Effector memory CD4-positive, alpha-beta T cell (primary cell): ENCODE data around the gene PAK5.

Source experiments
- DNase-seq, 3 donors: peaks; one replicate each; pipeline ENCODE4 v3.0.0-alpha.2; 2020
- H3K27ac ChIP-seq: 2 replicates; pipeline ENCODE4 v1.7.0; 2013; ENCODE audit warnings: mild to moderate bottlenecking, low read length, moderate library complexity; ENCODE audit not compliant: insufficient read depth, poor library complexity, severe bottlenecking
- H3K27me3 ChIP-seq: replicated peaks from 2 replicates; pipeline ENCODE4 v1.7.0; 2013; ENCODE audit warnings: mild to moderate bottlenecking, low read length; ENCODE audit not compliant: insufficient read depth, control insufficient read depth, poor library complexity, severe bottlenecking
- H3K36me3 ChIP-seq: 2 replicates; pipeline ENCODE4 v1.7.0; 2013; ENCODE audit warnings: mild to moderate bottlenecking, low read length, moderate library complexity; ENCODE audit not compliant: control insufficient read depth, insufficient read depth
- H3K4me1 ChIP-seq: 2 replicates; pipeline ENCODE4 v1.7.0; 2013; ENCODE audit warnings: low read length, mild to moderate bottlenecking; ENCODE audit not compliant: control insufficient read depth, insufficient read depth, poor library complexity, severe bottlenecking
- H3K4me3 ChIP-seq: 2 replicates; pipeline ENCODE4 v1.7.0; 2013; ENCODE audit warnings: low read length, low read depth, mild to moderate bottlenecking; ENCODE audit not compliant: insufficient read depth, poor library complexity, severe bottlenecking
- H3K9me3 ChIP-seq: 2 replicates; pipeline ENCODE4 v1.7.0; 2013; ENCODE audit warnings: mild to moderate bottlenecking, low read length, moderate library complexity; ENCODE audit not compliant: control insufficient read depth

PAK5 gene

DNA sequence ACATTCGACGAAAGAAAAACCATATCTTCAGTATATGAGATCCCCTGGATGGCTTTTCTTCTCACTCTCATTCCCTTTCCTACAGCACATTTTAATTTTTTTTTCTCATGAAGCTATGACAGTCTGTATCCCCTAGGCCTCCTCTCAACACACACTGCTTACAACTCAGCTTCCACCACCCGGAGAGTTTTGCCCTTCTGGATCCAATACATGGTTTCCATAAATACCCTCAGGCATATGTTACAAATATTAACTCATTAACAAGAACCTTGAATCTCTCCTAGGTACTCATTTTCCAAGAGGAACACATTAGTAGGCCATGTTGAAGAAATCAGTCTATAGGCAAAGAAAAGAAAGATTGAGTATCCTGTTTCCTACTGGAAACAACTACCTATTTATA lies 44.0 kb downstream of the PAK5 start:
- H3K27me3 ChIP-seq = no peaks in the 10 kb centered on the region
- no peak for DNase-seq
- no peak overlapping the region for H3K4me3 ChIP-seq
- no peaks in the 10 kb centered on the region for H3K4me1 ChIP-seq
- H3K27ac ChIP-seq = no peak overlapping the region
- no peaks in the 10 kb centered on the region for H3K36me3 ChIP-seq
- no peaks in the 10 kb centered on the region for H3K9me3 ChIP-seq

DNA sequence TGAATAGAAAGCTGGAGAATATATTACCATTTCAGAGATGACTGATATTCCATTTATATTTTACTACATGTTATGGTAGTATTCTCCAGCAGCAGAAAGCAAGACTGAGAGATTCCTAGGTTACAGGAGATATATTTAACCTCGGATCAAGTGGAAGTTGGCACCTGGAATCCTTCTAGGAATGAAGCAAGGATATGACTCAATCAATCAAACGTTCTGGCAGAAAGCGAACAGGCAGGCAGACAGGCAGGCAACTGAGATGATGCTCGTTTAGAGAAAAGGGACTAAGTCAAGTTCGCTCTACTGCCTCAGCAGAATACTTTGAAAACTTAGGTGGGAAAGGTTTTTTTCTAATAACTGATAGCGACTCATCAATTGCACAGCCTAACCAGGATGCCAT lies 46.2 kb downstream of the PAK5 start:
- no peak overlapping the region for H3K27ac ChIP-seq
- H3K4me3 ChIP-seq = no peak overlapping the region
- no peak for DNase-seq
- H3K9me3 ChIP-seq = no peaks in the 10 kb centered on the region
- H3K36me3 ChIP-seq = no peaks in the 10 kb centered on the region
- H3K4me1 ChIP-seq = no peaks in the 10 kb centered on the region
- no peaks in the 10 kb centered on the region for H3K27me3 ChIP-seq

DNA sequence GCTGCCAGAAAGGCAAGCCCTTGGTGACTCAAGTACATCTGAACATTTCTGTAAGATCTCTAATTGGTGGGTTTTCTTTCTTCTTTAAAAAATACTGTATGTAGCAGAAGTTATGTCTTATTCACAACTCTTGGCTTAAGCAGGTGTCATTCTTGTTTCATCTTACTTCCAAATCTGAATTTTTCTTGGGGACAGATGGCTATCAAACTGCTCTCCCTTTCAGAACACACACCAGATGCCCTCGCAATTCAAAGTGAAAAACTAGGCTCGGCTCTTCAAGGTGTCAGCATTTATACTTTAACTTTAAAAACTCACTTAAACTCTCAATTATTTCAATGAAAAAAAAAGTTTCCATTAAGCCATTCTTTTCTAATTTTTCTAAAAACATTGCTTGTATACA lies 49.7 kb downstream of the PAK5 start:
- H3K36me3 ChIP-seq = no peaks in the 10 kb centered on the region

DNA sequence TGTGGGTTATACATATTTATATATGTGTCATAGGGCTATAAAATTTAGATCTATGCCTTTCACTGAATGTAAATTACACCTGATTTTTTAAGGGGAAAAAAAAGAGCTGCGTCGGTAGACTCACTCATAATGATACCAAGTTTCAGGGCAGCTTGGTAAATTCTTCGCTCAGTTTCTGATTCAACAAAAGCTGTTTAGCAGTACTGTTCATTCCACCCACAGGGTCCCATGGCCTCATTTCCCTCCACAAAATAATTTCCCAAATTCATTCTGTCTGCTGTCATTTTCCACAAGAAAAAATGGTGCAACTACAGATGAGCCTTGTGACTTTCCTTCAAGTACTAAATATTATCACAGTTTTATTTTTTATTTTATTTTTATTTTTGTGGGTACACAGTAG lies 63.7 kb downstream of the PAK5 start:
- Histone ChIP-seq H3K4me1 (no peaks in the 10 kb centered on the region), H3K27me3 (no peaks in the 10 kb centered on the region), H3K4me3 (no peak overlapping the region), H3K9me3 (no peaks in the 10 kb centered on the region), H3K36me3 (no peaks in the 10 kb centered on the region), H3K27ac (no peak overlapping the region)
- DNase-seq = no peak

More for the DNA sequence above, 49.7 kb downstream of the PAK5 start:
- no peak for DNase-seq
- Histone ChIP-seq H3K27me3 (no peaks in the 10 kb centered on the region), H3K4me1 (no peaks in the 10 kb centered on the region), H3K9me3 (no peaks in the 10 kb centered on the region), H3K4me3 (no peak overlapping the region), H3K27ac (no peak overlapping the region)

DNA sequence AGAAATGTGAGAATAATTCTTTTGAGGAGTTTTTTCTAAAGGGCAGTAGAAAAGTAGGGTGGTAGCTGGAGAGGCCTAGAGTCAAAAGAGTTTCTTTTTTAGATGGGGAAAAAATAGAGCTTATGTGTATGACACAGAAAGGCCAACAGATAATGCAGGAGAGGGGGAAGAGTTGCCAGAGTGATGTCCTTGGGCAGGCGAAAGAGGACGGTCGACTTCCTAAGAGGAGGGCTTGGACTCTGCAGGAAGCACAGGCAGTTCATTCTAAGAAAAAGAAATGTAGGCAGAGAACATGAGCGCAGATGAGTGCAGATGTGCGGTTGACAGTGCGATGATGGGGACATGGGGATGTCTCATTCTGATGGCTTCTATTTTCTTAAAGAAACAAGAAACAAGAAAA lies 68.9 kb downstream of the PAK5 start:
- H3K27me3 ChIP-seq = no peaks in the 10 kb centered on the region
- H3K36me3 ChIP-seq = no peaks in the 10 kb centered on the region
- H3K9me3 ChIP-seq = no peaks in the 10 kb centered on the region
- no peak for DNase-seq
- H3K4me1 ChIP-seq = no peaks in the 10 kb centered on the region
- no peak overlapping the region for H3K4me3 ChIP-seq
- no peak overlapping the region for H3K27ac ChIP-seq

DNA sequence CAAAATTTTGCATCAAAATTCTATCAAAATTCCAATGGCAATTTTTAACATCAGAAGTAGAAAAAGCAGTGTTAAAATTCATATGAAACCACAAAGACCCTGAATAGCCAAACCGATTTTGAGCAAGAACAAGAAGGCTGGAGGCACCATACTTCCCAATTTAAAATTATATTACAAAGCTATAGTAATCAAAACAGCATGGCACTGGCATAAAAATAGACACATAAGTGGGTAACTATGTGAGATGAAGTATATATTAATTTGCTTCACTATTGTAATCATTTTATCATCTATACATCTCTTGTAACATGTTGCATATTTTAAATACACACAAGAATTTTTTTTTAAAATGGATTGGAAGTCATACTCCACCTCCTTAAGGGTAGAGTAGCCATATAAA lies 77.4 kb downstream of the PAK5 start:
- Histone ChIP-seq H3K9me3 (no peaks in the 10 kb centered on the region), H3K36me3 (no peaks in the 10 kb centered on the region), H3K4me3 (no peak overlapping the region), H3K4me1 (no peaks in the 10 kb centered on the region), H3K27me3 (no peaks in the 10 kb centered on the region), H3K27ac (no peak overlapping the region)
- no peak for DNase-seq

DNA sequence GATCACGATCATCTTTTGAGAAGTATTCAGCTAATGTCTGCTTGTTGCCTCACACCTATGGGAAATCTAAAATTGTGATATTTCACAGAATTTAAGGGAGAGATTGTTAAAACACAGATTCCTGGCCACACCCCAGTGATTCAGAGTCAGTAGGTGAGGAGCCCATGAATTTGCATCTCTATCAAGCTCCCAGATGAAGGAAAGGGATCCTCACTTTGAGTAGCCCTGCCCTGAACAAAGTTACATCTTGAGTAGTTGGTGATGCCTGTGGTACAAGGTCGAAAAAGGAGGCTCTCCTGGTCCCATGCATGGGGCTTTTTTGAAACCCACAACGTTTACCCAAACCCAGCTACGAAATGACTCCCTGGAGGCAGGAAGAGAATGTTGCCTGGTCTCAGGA lies 79.5 kb downstream of the PAK5 start:
- H3K36me3 ChIP-seq = no peaks in the 10 kb centered on the region
- DNase-seq = no peak
- no peaks in the 10 kb centered on the region for H3K4me1 ChIP-seq
- H3K27ac ChIP-seq = no peak overlapping the region
- H3K9me3 ChIP-seq = no peaks in the 10 kb centered on the region
- no peaks in the 10 kb centered on the region for H3K27me3 ChIP-seq
- no peak overlapping the region for H3K4me3 ChIP-seq

DNA sequence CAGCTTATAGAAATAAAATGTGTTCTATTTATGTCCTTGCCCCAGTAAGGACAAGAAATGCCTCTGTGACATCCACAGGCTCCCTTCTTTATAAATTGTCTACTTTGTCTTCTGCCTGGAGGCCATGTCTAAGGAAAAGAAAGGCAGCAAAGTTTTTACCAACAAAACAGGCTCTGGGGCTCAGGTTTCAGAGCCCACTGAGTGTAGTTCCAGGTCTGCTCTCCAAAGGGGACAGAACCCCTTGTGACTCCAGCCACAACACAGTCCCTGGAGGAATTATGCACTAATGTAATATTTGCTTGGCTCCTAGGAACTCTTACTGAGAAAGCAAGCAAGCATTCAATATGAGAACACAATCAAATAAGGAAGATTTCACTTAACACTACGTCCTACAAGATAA lies 80.1 kb downstream of the PAK5 start:
- H3K4me3 ChIP-seq = no peak overlapping the region
- no peak overlapping the region for H3K27ac ChIP-seq
- no peaks in the 10 kb centered on the region for H3K27me3 ChIP-seq
- H3K36me3 ChIP-seq = no peaks in the 10 kb centered on the region
- no peak for DNase-seq
- no peaks in the 10 kb centered on the region for H3K4me1 ChIP-seq
- H3K9me3 ChIP-seq = no peaks in the 10 kb centered on the region

DNA sequence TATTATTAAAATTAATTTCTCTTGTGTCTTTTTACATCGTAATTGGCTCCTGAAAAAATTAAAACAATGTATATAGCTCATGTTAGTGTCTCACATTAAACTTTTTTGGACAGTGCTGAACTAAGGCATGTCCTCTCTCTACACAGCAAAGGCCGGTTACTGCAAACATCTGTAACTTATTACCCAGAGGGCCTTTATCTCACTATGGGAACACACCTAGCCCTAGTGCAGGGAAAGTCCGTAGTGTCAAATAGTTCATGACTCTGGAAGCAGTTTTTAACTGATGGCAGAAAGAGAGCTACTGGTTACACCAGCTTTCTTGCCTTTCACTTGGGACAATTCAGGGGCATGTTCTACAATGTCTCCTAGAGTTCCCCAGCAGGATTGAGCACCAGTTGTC lies 82.2 kb downstream of the PAK5 start:
- Histone ChIP-seq H3K36me3 (no peaks in the 10 kb centered on the region), H3K27ac (no peak overlapping the region), H3K9me3 (no peaks in the 10 kb centered on the region), H3K4me3 (no peak overlapping the region), H3K27me3 (no peaks in the 10 kb centered on the region), H3K4me1 (no peaks in the 10 kb centered on the region)
- no peak for DNase-seq

DNA sequence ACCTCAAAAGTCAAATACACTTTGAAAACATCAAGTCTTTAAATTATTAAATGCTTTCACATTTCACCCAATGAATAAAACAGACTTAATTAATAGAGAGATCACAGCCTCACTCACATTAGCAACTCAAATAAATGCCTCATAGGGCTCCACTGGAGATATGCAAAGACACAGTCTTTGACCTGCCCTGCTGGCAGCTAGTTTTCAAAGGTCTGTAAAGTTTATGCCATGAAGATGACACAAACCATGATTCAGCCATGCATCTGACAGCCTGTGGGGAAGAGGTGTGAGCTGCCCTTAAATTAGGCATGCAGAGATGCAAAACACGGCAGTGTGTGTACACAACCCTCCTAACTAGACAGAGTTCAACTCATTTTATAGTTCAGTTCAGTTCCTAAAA lies 83.6 kb downstream of the PAK5 start:
- no peak for DNase-seq
- Histone ChIP-seq H3K4me3 (no peak overlapping the region), H3K9me3 (no peaks in the 10 kb centered on the region)

DNA sequence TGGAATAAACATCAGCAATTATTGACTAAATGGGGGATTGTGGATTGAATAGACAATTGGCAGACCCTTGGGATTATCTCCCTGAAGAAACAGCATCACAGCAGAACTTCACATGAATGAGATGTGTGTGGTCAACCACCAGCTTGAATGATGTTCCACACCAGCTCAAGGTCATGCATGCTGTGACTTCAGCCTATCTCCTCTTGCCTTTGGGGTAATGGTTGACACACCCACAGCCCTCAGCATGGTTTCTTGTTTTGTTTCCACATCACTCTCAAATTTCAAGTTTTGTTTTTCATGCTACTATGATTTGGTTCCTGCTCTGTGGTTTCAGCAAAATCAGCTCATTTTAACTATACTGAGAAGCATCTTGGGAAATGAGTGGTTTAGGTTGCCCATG lies 94.3 kb downstream of the PAK5 start:
- no peaks in the 10 kb centered on the region for H3K36me3 ChIP-seq
- H3K9me3 ChIP-seq = peaks cover 3% of the 10 kb centered on the region
- no peaks in the 10 kb centered on the region for H3K27me3 ChIP-seq
- no peak overlapping the region for H3K4me3 ChIP-seq
- DNase-seq = no peak
- no peaks in the 10 kb centered on the region for H3K4me1 ChIP-seq
- H3K27ac ChIP-seq = no peak overlapping the region

More for the DNA sequence above, 83.6 kb downstream of the PAK5 start:
- Histone ChIP-seq H3K36me3 (no peaks in the 10 kb centered on the region), H3K27ac (no peak overlapping the region), H3K27me3 (no peaks in the 10 kb centered on the region), H3K4me1 (no peaks in the 10 kb centered on the region)
